Liver (tissue), 3 donors: Measurements from ENCODE around the gene CDC27.

Experiments used
- FOXA2 ChIP-seq: IDR thresholded peaks from 2 replicates; pipeline ENCODE4 v1.6.1; 2016; ENCODE audit warnings: antibody characterized with exemption
- GABPA ChIP-seq, 2 donors: IDR thresholded peaks in 1 of 2; conservative IDR thresholded peaks in 1 of 2; 2 replicates each; pipeline ENCODE4 v1.6.1; 2016; ENCODE audit warnings: antibody characterized with exemption in 2 of 2, mild to moderate bottlenecking in 1 of 2, moderate library complexity in 1 of 2
- MAX ChIP-seq: IDR thresholded peaks from 2 replicates; pipeline ENCODE4 v1.6.1; 2016; ENCODE audit warnings: antibody characterized with exemption
- RXRA ChIP-seq, 2 donors: IDR thresholded peaks; 2 replicates each; pipeline ENCODE4 v1.6.1; 2017 to 2018; ENCODE audit warnings: antibody characterized with exemption in 2 of 2, mild to moderate bottlenecking in 1 of 2
- TF ChIP-seq, protein P1 (sequence below): fragments of 150-350 bp; IDR thresholded peaks from 2 replicates; pipeline ENCODE4 v1.5.1; 2017; ENCODE audit warnings: improper control_type of control experiment, low read depth, low read length; ENCODE audit not compliant: missing input control
- donor health status: healthy.
- donor health status: healthy.

GRCh38 chr17:47188271-47188875, 722 bp downstream of the CDC27 start:
- TF ChIP-seq RXRA (IDR thresholded peaks at IDR 0.05) (no peak), FOXA2 (no peak), MAX (no peak), GABPA (IDR thresholded peaks at IDR 0.05 in 1 of 2, conservative IDR thresholded peaks at IDR 0.05 in 1 of 2) (no peak)
- TF ChIP-seq, protein P1, sequence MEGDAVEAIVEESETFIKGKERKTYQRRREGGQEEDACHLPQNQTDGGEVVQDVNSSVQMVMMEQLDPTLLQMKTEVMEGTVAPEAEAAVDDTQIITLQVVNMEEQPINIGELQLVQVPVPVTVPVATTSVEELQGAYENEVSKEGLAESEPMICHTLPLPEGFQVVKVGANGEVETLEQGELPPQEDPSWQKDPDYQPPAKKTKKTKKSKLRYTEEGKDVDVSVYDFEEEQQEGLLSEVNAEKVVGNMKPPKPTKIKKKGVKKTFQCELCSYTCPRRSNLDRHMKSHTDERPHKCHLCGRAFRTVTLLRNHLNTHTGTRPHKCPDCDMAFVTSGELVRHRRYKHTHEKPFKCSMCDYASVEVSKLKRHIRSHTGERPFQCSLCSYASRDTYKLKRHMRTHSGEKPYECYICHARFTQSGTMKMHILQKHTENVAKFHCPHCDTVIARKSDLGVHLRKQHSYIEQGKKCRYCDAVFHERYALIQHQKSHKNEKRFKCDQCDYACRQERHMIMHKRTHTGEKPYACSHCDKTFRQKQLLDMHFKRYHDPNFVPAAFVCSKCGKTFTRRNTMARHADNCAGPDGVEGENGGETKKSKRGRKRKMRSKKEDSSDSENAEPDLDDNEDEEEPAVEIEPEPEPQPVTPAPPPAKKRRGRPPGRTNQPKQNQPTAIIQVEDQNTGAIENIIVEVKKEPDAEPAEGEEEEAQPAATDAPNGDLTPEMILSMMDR, result no peak
